Measurements from ENCODE around the gene HMX3. TPM values are rescaled to one million over a fixed set of nuclear protein-coding genes. Genes with fewer than 3 reads are reported as not detected.

The HMX3 gene
- total RNA-seq, 1 donor from 2014 or later: not detected

GRCh38 chr10:123146013-123146893 lies 10.5 kb downstream of the HMX3 start:
- peaks cover 24% of the 10 kb centered on the region for H3K9me3 Mint-ChIP-seq (ENCODE audit: unreplicated experiment)
- H3K4me1 ChIP-seq (ENCODE audit: insufficient read depth, low read length): peaks cover 5% of the 10 kb centered on the region
- no peak for FAIRE-seq
- no peak overlapping the region for H3K27ac ChIP-seq (ENCODE audit: low read depth, low read length)
- TF ChIP-seq EZH2 (IDR thresholded peaks at IDR 0.05; ENCODE audit: insufficient read depth, low read length) (peak; percentile 96), CTCF (IDR thresholded peaks at IDR 0.05; ENCODE audit: insufficient read depth, low read depth, low read length) (no peak)
- no peak overlapping the region for H3K4me2 ChIP-seq (ENCODE audit: low read length)
- H3K4me1 Mint-ChIP-seq (ENCODE audit: low read depth, unreplicated experiment): no peaks in the 10 kb centered on the region
- H3K9me3 ChIP-seq (ENCODE audit: insufficient read depth, low read depth, low read length): no peaks in the 10 kb centered on the region
- H3K27ac Mint-ChIP-seq (ENCODE audit: unreplicated experiment): peak overlapping the region; percentile 81
- H3K79me2 ChIP-seq (ENCODE audit: insufficient read depth, low read length): no peaks in the 10 kb centered on the region
- peaks cover 96% of the 10 kb centered on the region for H3K27me3 ChIP-seq (ENCODE audit: insufficient read depth, low read length)
- no peak for DNase-seq (ENCODE audit: low read depth)
- H3K4me3 Mint-ChIP-seq (ENCODE audit: unreplicated experiment): no peak overlapping the region
- H3K36me3 Mint-ChIP-seq (ENCODE audit: low read depth, unreplicated experiment): peaks cover 4% of the 10 kb centered on the region
- no peak overlapping the region for H2AFZ ChIP-seq (ENCODE audit: low read depth, low read length)
- H3K27me3 Mint-ChIP-seq (ENCODE audit: low read depth, unreplicated experiment): peaks cover 73% of the 10 kb centered on the region
- no peak overlapping the region for H3K9ac ChIP-seq (ENCODE audit: low read length)
- peaks cover 21% of the 10 kb centered on the region for H4K20me1 ChIP-seq (ENCODE audit: insufficient read depth, low read length)
- H3K4me3 ChIP-seq (ENCODE audit: insufficient read depth, low read depth, low read length): no peak overlapping the region
- H3K36me3 ChIP-seq (ENCODE audit: insufficient read depth, low read length): no peaks in the 10 kb centered on the region

GRCh38 chr10:123146894-123147634 lies 11.3 kb downstream of the HMX3 start:
- H2AFZ ChIP-seq (ENCODE audit: low read depth, low read length): no peak overlapping the region
- peaks cover 5% of the 10 kb centered on the region for H3K4me1 ChIP-seq (ENCODE audit: insufficient read depth, low read length)
- H3K27me3 ChIP-seq (ENCODE audit: insufficient read depth, low read length): peaks cover 96% of the 10 kb centered on the region
- no peak overlapping the region for H3K4me2 ChIP-seq (ENCODE audit: low read length)
- FAIRE-seq: no peak
- peaks cover 16% of the 10 kb centered on the region for H4K20me1 ChIP-seq (ENCODE audit: insufficient read depth, low read length)
- Mint-ChIP-seq H3K27me3 (ENCODE audit: low read depth, unreplicated experiment) (peaks cover 73% of the 10 kb centered on the region), H3K4me3 (ENCODE audit: unreplicated experiment) (no peak overlapping the region), H3K36me3 (ENCODE audit: low read depth, unreplicated experiment) (peaks cover 4% of the 10 kb centered on the region), H3K27ac (ENCODE audit: unreplicated experiment) (peak overlapping the region; percentile 81), H3K9me3 (ENCODE audit: unreplicated experiment) (peaks cover 21% of the 10 kb centered on the region), H3K4me1 (ENCODE audit: low read depth, unreplicated experiment) (no peaks in the 10 kb centered on the region)
- H3K36me3 ChIP-seq (ENCODE audit: insufficient read depth, low read length): no peaks in the 10 kb centered on the region
- H3K79me2 ChIP-seq (ENCODE audit: insufficient read depth, low read length): no peaks in the 10 kb centered on the region
- H3K4me3 ChIP-seq (ENCODE audit: insufficient read depth, low read depth, low read length): no peak overlapping the region
- TF ChIP-seq CTCF (IDR thresholded peaks at IDR 0.05; ENCODE audit: insufficient read depth, low read depth, low read length) (no peak), EZH2 (IDR thresholded peaks at IDR 0.05; ENCODE audit: insufficient read depth, low read length) (peak; percentile 50)
- no peaks in the 10 kb centered on the region for H3K9me3 ChIP-seq (ENCODE audit: insufficient read depth, low read depth, low read length)
- H3K27ac ChIP-seq (ENCODE audit: low read depth, low read length): no peak overlapping the region
- H3K9ac ChIP-seq (ENCODE audit: low read length): no peak overlapping the region
- no peak for DNase-seq (ENCODE audit: low read depth)
